NCI-H1092 (cell line): Measurements from ENCODE around the gene NR4A1.

Experiments
- DNase-seq: peaks from one replicate; lab custom pipeline; 2025; lab: John Stamatoyannopoulos, UW

Gene NR4A1

GRCh38 chr12:52041695-52042123 lies 9.5 kb upstream of the NR4A1 start:
- DNase-seq: no peak

GRCh38 chr12:52042706-52043385 lies 8.4 kb upstream of the NR4A1 start:
- DNase-seq: peak; percentile 49

- no peak for DNase-seq
These were observed 7.6 kb upstream of the NR4A1 start for GRCh38 chr12:52043386-52044212.

- no peak for DNase-seq
These were observed 6.8 kb upstream of the NR4A1 start for GRCh38 chr12:52044292-52044983.

GRCh38 chr12:52045794-52046199 lies 5.4 kb upstream of the NR4A1 start:
- no peak for DNase-seq

- no peak for DNase-seq
These were observed 4.4 kb upstream of the NR4A1 start for GRCh38 chr12:52046859-52047258.

- DNase-seq: no peak
These were observed 2.0 kb upstream of the NR4A1 start for GRCh38 chr12:52049286-52049685.

GRCh38 chr12:52049688-52050087 lies 1.6 kb upstream of the NR4A1 start:
- no peak for DNase-seq

- no peak for DNase-seq
These were observed 1.0 kb upstream of the NR4A1 start for GRCh38 chr12:52050116-52050757.

- no peak for DNase-seq
These were observed 1.4 kb downstream of the NR4A1 start for GRCh38 chr12:52052468-52053186.

- DNase-seq: no peak
These were observed 2.4 kb downstream of the NR4A1 start for GRCh38 chr12:52053536-52054209.

- DNase-seq: no peak
These were observed 3.1 kb downstream of the NR4A1 start for GRCh38 chr12:52054231-52054832.

- no peak for DNase-seq
These were observed 3.8 kb downstream of the NR4A1 start for GRCh38 chr12:52054833-52055730.

- DNase-seq: no peak
These were observed 4.8 kb downstream of the NR4A1 start for GRCh38 chr12:52055731-52056711.

GRCh38 chr12:52056801-52057637 lies 5.8 kb downstream of the NR4A1 start:
- no peak for DNase-seq

GRCh38 chr12:52057638-52058576 lies 6.7 kb downstream of the NR4A1 start:
- DNase-seq: no peak
